Mammary epithelial cell (primary cell): ENCODE results near the gene FAM47E.

ENCODE experiments used
- CTCF ChIP-seq, 2 donors: IDR thresholded peaks in 1 of 2; conservative IDR thresholded peaks in 1 of 2; 2 replicates each; pipeline ENCODE4 v1.5.1; 2011 to 2012; ENCODE audit warnings: inconsistent platforms in 2 of 2, low read length in 2 of 2, mild to moderate bottlenecking in 2 of 2, control low read depth in 1 of 2, low read depth in 1 of 2; ENCODE audit not compliant: insufficient read depth in 1 of 2; ENCODE audit errors: extremely low read depth in 1 of 2
- EZH2 ChIP-seq: IDR thresholded peaks from 2 replicates; pipeline ENCODE4 v1.6.1; 2012; ENCODE audit warnings: low read length, inconsistent platforms, borderline replicate concordance

- TF ChIP-seq CTCF (conservative IDR thresholded peaks at IDR 0.05 in 1 of 2, IDR thresholded peaks at IDR 0.05 in 1 of 2; ENCODE audit: extremely low read depth in 1 of 2, insufficient read depth in 1 of 2, low read depth in 1 of 2, low read length in 2 of 2) = no peak
- TF ChIP-seq EZH2 = no peak
Measured at GRCh38 chr4:76271248-76271647, 19.7 kb downstream of the FAM47E start.
